Renal cortical epithelial cell (primary cell): Measurements from ENCODE around the gene DEGS2. TPM values are rescaled to one million over a fixed set of nuclear protein-coding genes. Genes with fewer than 3 reads are reported as not detected.
"Not testable (repeated sequence)": the region's sequence is repeated elsewhere in the genome, so short reads cannot be mapped to it uniquely, and the experiment has no call there.

ENCODE experiments used
- DNase-seq: peaks from one replicate; pipeline ENCODE4 v3.0.0-alpha.2; 2011; ENCODE audit warnings: low read depth
- total RNA-seq: library from RNA; depleted of rRNA; stranded (reverse); fragments of >200 nt; gene quantifications from 2 replicates; pipeline ENCODE4 v1.2.3, GENCODE V29; 2014

Gene DEGS2
- total RNA-seq: 0.20 TPM in 1 of 2 replicates, not detected in the other

DNA sequence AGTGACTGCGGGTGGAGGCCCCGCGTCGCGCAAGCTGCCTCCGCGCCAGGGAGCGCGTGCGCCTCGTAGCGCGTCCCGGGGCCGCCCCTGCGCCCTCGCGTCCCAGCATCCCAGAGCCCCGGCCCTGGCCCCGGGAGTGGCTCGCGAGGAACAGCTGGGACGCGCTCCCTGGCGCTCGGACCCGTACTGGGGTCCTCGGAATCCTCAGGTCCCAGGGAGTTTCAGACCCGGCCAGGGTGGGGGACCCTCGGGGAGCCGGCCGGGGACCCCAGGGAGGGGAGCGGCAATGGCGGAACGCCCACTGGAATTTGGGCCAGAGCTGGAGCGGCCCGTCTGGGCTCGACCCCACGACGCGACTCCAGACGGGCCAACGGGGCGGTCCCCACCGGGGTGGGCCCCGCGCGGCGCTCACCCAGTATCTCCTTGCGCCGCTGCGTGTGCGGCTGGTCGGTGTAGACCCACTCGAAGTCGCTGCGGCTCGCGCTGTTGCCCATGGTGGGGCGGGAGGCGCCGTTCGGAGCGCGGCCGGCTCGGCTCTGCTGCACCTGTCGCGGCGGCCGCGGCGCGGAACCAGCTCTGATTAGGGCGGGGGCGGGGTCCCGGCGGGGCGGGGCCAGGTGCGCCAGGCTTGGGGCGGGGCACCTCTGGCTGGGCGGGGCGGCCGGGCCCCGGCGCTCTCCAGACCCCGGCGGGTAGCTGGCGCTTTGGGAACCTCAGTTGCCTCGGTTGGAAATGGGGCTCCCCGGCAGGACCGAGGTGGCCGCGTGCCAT, at the start of gene DEGS2:
TSS of gene DEGS2 (minus strand) at position 552 of the 771 bp plus-strand sequence. CDS start at position 494, 58 bp downstream.
- no peak for DNase-seq

DNA sequence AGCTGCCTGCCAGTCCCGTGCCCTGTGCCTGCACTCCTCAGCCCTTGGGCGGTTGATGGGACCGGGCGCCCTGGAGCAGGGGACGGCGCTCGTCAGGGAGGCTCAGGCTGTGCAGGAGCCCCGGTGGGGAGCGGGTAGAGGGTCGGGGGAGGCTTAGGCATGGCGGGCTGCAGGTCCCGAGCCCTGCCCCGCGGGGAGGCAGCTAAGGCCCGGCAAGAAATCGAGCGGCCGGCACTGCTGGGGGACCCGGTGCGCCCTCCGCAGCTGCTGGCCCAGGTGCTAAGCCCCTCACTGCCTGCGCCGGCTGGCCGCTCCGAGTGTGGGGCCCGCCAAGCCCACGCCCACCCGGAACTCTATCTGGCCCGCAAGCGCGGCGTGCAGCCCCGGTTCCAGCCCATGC, 48.7 kb upstream of the DEGS2 start:
- DNase-seq: not testable (repeated sequence)

DNA sequence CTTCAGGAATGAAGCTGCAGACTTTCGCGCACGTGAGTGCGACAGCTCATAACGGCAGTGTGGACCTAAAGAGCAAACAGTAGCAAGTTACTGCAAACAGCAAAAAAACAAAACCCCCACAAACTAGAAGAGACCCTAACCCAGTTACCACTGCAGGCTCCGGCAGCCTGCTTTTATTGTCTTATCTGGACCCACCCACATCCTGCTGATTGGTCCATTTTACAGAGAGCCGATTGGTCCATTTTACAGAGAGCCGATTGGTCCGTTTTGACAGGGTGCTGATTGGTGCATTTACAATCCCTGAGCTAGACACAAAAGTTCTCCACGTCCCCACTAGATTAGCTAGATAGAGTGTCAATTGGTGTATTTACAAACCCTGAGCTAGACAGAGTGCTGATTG, 48.1 kb upstream of the DEGS2 start:
- DNase-seq: not testable (repeated sequence)

DNA sequence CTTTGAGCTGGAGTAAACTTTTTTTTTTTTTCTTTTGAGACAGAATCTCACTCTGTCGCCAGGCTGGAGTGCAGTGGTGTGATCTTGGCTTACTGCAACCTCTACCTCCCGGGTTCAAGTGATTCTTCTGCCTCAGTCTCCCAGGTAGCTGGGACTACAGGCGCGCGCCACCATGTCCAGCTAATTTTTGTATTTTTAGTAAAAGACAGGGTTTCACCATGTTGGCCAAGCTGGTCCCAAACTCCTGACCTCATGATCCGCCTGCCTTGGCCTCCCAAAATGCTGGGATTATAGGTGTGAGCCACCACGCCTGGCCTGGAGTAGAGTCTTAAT, 45.4 kb upstream of the DEGS2 start:
- DNase-seq: not testable (repeated sequence)

DNA sequence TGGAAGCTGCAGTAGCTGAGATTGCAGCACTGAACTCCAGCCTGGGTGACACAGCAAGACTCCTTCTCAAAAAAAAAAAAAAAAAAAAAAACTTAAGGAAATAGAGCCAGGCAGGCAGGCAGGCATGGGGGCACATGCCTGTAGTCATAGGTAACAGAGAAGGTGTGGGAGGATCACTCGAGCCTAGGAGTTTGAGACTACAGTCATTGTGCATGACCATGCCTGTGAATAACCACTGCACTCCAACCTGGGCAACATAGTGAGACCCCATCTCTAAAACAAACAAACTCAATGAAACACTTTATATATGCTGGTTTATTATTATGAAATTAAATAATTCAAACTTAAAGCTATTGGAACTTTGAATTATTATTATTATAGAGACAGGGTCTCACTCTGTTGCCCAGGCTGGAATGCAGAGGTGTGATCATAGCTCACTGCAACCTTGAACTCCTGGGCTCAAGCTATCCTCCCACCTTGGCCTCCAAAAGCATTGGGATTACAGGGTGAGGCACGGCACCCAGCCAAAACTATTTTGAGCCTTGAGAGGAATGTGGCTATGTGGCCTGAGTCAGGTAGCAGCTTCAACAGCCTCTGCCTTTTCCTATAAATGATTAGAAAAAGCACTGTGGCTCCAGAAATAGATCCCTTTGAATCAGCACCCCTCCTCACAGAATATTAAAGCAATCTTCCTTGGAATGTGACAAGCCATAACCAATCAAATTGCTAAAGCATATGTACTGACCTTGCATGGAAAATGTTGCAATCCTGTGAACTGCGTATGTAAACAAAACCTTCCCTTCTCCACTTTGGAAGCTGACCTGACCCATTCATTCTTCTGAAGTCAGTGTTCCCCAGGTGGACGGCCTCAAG, 44.8 kb upstream of the DEGS2 start:
- peak; percentile 86 for DNase-seq

DNA sequence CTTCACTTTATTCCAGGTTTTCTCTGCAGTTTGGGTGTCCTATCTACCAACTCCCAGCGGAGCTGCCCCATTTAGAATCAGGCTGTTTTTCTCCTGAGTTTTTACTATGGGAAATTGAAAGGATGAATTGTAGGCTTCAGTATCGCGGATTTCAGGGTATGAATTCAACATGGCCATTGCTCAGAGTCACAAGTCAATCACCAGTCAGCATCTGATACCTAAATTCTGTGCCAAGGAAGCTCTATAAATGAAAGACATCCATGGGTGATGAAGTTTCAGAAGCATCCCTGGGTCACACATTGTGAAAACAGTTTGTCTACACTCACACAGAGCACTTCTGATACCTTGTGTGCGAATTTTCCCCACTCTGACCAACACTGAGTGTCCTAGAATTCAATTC, 43.7 kb upstream of the DEGS2 start:
- DNase-seq: no peak

DNA sequence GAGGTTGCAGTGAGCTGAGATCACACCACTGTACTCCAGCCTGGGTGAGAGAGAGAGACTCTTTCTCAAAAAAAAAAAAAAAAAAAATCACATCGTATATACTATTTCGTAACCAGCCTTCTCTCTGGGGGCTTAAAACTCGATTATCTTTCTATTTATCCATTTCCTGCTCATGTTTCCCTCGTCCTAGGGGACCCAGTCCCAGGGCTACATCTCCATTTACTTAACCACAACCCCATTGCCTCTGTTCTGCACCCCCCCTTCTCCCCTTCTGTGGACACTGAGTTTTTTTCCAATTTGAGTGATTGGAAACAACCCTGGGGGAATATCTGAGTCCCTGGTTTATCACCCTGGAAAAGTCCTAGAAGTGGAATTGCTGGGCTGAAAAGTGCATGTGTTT, 43.3 kb upstream of the DEGS2 start:
- no peak for DNase-seq

DNA sequence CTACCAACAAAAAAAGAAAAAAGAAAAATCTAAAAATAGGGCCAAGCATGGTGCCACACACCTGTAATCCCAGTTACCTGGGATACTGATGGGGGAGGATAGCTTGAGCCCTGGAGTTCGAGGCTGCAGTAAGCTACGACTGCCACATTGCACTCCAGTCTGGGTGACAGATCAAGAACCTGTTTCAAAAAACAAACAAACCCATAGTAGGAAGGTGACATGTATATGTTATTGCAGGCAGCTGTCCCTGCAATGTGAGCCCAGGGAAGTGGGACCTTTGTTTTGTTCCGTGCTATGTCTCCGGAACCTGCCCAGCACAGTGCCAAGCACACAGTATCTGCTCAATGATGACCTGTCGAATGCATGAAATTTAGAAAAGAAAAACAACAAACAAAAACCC, 42.3 kb upstream of the DEGS2 start:
- no peak for DNase-seq

DNA sequence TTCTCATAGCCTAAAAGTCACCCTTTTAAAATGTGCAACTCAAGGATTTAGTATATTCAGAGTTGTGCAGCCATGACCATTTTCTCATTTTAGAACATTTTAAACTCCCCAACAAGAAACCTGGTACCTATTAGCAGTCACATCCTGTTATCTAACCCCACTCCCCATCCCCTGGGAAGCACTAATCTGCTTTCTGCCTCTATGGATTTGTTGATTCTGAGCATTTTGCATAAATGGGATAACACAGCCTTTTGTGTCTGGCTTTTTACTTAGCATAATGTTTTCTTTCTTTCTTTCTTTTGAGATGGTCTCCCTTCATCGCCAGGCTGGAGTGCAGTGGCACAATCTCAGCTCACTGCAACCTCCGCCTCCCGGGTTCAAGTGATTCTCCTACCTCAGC, 40.9 kb upstream of the DEGS2 start:
- DNase-seq: no peak

DNA sequence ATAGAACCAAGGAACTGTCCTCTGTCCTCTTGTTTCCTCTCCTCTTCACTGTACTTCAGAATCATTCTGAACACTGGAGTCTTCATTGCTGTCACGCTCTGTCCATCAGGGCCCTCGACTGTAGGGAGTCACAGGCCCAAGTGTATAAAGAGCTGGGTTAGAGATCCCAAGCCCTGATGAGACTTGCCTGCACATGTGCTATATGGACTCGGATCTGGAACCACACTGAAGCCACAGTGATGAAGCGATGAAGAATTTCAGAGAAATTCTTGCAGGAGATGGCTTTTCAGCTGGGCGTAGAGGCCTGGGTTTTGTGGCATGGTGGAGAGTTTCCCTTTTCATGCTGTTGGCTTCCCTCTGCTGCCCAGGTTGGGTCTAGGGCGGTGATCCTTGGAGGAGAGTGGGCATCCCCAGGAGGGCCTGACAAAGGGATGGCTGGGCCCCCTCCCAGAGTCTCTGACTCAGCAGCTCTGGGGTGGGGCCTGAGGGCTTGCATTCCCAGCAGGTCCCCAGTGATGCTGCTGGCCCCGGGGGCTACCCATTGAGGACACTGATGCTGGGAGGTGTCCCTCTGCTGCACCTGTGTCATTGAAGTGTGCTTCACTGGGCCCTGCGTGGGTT, 39.9 kb upstream of the DEGS2 start:
- no peak for DNase-seq

DNA sequence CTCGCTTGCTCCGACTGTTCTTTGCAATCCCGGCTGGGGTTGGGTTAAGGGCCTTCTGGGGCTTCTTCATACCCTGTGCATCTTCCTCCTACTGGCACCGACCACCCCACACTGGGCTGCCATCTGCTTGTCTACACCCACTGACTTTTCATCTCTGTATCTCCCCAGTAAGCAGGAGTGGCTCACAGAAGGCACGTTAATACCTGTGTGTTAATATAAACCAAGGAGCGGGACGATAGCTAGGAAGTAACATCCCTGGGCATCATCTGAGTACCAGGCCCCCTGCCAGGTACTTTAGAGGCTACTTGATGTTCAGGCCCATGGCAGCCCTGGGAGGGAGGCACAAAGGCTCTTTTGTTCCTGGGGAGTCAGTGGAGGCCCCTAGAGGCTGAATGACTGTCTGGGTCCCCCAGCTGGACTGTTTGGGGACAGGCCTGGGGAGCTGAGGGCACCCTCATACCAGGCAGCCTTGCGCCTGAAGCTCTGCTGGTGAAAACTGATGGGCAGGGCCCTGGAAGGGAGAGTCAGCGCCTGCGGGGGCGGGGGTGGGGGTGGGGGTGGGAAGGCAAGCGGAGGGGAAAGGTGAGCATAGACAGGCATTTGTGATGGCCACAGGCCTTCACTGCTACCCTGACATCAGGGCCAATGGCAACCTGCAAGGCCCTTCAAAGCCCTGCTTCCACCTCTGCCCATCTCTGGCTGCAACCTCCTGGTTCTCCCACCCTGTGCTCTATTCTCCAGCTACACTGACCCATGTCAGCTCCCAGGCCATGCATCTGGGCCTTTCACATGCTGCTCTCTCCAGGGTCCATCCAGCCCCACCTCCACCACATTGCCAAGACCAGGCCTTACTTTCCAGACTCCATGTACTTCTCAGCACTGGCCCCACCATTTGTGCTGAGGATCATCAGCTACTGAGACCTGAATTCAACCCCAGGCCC, 34.2 kb upstream of the DEGS2 start:
- no peak for DNase-seq

DNA sequence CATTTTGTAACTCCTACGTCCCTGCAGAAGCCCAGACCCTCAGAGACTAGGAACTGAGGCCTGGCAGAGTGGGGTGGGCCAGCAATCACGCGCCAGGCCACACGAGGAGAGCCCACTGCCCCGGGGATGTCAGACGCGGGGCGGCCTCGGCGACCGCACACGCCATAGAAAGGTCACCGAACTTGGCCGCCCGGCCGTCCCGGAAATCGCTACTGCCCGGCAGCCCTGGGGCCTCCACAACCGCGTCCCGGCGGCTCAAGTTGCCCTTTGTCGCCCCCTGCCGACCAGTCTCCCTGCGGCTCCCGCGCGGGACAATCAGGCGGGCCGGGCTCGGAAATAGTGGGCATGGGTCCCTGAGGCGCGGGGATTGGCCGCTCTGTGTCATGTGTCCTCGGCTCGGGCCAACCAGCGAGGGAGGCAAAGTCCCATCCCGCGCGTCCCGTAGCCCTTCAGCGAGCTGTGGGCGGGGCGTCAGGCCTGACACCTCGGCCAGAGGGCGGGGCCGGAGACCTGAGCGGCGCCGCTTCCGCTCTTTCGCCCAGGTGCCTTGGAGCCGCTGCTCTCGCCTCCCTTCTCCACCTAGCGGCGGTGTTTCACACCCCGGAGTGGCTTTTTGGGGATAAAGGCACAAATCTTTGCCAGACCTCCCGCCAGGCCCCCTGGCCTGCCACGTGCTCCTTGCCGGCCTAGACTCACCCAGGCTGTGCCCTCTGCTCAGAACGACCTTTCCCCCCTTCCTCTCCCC, 33.4 kb upstream of the DEGS2 start:
- peak; percentile 90 for DNase-seq

DNA sequence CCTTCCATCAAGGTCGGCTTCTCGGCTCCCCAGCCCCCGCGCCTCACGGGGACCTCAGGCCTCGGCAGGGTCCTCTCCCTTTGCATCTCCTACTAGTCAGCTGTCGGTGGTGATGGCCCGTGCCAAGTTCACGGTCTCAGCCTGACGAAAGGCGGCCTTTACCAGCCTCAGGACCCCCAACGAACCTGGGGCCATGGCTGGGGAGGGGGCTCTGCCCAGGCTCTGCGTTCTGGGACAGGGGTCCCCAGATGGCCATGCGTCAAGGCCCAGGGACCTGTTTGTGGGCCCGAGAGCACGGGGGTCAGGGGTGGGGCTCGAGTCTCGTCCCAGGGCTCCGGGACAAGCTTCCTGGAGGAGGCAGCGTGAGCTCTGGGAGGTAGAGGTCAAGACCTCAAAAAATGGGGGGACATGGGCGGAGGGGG, 32.8 kb upstream of the DEGS2 start:
- DNase-seq: no peak

DNA sequence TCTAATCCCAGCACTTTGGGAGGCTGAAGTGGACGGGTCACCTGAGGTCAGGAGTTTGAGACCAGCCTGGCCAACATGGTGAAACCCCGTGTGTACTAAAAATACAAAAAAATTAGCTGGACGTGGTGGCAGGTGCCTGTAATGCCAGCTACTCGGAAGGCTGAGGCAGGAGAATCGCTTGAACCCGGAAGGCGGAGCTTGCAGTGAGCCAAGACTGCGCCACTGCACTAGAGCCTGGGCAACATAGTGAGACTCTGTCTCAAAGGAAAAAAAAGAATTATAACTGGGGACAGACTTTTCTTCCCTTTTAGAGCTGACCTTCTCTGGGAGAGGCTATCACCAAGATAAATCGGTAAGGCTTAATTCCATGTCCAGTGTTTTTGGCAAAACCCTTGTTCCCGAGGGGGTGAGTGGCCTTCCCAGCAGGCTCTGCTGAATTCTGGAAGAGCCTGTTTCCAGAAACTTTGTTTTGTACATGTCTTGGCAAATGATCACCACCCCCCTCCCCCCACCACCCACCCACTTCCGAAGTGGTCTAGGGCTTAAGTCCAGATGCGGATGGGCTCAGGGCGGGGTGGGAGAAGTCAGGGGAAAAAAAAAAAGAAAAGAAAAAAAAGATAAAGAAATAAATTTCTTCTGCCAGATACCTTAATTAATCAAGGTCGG, 32.3 kb upstream of the DEGS2 start:
- DNase-seq: no peak

DNA sequence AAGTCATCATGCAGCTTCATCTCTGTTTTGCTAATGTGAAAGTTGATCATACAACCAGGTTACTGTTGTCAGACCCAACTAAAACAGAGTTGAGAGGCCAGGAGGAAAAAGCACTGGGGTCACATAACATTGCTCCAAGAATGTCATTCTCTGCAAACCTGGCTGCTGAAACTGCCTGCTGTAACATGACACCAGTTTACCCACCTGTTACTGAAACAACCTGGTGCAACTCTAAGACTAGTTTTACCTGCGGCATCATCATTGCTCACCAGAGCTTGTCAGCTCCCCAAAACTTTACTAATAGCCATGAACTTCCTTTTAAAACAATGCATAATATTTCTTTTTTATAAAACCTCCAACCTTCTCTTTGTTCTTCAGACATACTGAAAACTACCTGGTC, 30.7 kb upstream of the DEGS2 start:
- no peak for DNase-seq

DNA sequence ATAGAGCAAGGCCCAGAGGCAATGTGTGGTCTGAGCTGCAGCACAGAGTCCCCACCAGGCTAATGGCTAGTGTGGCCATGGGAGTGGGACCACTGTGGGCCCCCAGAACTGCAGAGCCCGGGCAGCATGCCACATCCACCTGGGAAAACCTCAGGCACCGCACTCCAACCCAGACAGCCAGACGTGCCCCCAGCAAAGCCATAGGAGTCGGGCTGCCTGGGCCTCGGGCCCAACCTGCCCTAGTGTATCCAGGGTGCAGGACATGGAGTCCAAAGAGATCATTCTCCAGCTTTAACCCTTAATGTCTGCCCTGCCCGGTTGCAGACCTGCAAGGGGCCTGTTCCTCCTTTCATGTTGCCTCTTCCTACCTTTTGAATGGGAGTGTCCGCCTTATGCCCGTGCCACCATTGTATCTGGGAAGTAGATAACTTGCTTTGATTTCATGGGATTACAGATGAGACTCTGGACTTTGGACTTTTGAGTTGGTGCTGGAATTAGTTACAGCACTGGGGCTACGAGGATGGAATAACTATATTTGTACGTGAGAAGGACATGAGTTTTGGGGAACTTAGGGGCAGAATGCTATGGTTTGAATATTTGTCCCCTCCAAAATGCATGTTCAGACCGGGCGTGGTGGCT, 29.1 kb upstream of the DEGS2 start:
- DNase-seq: no peak

DNA sequence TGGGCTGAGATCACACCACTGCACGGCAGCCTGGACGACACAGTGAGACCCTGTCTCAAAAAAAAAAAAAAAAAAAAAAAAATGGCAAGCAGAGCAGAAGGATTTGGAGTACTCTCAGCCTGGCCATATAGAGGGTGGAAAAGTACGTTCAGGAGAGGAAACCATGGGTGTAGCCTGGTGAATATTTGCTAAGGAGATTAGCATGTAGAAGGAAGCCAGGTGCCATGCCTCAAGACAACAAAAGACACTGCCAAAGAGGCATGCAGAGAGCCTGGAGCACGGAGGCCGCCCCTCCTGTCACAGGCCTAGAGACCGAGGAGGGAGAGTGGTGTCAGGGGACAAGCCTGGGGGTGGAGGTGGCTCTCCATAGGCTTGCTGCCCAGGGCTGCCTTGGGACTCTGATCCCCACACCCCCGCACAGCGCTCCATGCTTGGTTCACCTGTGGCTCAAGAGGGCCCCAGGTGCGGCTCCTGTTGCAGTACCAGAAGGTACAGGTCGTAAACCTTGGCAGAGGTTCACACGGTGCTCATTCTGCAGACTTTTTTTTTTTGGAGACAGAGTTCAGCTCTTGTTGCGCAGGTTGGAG, 27.9 kb upstream of the DEGS2 start:
- no peak for DNase-seq

DNA sequence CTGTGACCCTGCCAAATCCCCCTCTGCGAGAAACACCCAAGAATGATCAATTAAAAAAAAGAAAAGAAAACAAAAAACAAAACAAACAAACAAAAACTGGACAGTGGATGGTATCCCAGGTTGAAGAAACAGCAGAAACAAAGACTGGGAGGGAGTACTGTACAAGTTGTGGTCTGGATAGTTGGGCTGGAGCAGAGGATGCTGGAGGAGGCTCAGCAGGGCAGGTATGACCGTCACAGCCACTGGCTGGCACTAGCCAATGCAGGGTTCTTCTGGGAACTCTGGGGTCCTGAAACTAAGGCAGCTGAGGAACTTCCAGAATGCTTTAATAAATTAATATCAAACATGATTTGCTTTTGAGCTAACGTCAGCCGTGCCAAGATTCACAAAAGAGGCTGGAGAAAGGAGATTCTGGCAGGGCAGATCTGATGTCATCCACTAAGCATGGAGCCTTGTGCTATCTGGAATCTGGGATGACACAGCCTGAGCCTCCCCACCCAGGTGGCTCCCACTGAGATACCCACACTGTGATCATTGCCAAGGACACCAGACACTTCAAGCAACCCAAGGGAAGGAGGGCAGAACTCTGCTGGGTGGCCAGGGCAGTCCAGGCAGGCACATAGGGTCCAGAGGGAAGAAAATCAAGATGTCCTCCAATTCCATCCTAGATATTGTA, 22.6 kb upstream of the DEGS2 start:
- not testable (repeated sequence) for DNase-seq

DNA sequence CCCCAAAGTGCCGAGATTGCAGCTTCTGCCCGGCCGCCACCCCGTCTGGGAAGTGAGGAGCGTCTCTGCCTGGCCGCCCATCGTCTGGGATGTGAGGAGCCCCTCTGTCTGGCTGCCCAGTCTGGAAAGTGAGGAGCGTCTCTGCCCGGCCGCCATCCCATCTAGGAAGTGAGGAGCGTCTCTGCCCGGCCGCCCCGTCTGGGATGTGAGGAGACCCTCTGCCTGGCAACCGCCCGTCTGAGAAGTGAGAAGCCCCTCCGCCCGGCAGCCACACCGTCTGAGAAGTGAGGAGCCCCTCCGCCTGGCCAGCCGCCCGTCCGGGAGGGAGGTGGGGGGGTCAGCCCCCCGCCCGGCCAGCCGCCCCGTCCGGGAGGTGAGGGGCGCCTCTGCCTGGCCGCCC, 21.2 kb upstream of the DEGS2 start:
- not testable (repeated sequence) for DNase-seq
